ENCODE measurements around the gene C2CD4B.

Gene C2CD4B

DNA sequence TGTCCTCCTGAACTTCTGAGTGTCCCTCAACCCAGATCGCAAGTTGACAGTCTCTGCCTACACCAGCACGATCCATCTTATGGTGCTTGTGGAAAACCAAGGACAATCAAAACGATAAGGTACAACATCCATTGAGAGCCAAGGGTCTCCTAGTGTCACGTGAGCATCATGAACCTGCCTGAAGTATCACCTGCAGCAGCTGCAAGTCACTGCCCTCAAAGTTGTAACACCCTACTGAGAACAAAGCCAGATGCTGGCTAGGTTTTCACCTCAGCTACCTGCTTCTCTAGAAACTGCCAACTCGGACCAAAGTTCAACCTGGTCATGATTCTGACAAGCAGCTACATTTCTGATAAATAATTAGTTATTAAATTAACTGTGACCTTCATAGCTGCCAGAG, 17.5 kb downstream of the C2CD4B start:
- no peak for DNase-seq

DNA sequence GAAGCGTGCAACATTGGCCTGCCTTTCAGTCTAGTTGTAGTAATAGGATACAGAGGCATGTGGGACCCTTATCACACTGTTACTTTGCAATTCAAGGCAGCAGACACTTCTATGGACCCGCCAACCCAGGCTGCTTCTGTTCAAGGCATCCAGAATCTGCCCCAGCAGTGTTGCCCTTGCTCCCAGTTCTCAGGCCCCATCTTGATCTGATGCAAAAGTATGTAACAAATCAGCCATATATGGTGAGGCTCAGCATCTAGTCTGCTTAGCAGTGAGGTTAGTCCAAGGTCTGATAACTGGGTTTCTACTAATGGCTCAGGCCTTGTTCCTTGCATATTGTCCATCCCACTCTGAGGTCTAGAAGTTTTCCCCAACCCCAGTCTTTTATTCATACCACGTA, 17.9 kb downstream of the C2CD4B start:
- no peak for DNase-seq

DNA sequence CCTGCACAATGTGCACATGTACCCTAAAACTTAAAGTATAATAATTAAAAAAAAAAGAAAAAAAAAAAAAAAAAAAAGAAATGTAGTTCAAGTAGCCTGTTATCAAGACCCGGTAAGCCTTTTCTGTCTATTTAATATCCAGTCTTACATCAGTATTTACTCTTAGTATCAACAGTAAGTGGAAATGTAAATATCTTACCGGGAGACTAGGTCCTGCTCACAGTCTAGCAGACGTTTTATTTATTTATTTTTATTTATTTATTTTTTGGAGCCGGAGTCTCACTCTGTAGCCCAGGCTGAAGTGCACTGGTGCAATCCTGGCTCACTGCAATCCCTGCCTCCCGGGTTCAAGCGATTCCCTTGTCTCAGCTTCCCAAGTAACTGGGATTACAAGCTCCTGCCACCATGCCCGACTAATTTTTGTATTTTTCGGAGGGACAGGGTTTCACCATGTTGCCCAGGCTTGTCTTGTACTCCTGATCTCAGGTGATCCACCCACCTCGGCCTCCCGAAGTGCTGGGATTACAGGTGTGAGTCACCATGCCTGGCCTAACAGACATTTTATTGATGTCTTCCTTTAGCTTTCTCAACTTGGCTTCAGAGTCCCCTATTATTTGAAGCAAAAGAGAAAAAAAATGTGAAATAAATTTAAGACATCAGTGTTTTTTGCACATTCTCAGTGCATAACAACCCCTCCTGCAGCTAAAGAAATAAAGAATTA, 19.9 kb downstream of the C2CD4B start:
- no peak for DNase-seq

DNA sequence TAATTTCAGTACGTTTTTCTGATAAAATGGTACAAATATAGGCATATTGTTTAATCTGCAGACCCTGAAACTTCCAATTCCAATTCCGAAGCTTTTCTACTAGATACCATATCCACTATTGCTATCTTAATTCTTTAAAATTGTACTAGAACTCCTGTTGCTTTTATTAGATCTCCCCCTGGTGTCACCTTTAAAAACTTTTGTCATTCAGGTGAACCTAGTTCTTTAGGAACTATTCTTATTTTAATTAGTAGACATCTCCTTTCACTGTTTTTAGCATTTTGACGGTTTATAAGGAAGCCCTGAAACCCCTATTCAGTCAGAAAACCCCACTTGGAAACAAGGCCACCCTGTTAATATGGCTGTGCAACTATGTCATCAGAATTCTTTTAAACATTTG, 22.3 kb downstream of the C2CD4B start:
- no peak for DNase-seq

DNA sequence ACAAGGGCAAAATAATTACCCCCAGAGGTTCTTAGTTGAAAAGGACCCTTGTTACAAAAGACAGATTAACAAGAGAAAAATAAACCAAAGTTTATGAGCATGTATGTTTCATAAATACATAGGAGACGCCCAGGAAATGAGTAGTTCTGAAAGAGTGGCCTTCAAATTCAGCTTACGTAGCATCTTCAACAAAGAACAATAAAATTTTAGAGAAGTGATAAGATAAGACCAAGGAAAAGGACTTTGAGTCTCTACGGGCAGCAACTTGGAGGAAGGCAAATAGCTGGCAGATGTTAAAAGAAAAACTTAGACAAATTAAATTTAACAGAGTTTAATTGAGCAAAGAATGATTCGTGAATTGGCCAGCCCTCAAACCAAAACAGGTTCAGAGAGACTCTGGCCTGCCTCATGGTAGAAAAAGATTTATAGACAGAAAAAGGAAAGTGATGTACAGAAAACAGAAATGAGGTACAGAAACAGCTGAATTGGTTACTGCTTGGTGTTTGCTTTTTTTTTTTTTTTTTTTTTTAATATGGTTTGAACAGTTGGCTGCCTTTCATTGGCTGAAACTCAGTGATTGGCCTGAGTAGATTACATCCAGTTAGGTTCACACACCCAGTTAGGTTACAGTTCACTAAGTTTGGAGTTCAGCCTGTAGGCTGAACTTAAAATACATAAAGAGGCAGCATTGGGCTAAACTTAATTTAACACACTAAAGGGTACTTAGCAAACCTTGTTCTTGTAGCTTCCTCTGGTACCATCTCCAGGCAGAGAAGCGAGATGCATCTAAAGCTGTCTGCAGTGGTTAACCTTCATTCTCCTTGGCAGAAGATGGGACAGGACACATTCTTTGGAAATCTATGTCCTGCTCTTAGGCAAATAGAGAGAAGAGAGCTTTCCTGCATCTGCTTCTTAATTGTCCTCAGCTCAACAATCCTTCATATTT, 23.2 kb downstream of the C2CD4B start:
- no peak for DNase-seq

DNA sequence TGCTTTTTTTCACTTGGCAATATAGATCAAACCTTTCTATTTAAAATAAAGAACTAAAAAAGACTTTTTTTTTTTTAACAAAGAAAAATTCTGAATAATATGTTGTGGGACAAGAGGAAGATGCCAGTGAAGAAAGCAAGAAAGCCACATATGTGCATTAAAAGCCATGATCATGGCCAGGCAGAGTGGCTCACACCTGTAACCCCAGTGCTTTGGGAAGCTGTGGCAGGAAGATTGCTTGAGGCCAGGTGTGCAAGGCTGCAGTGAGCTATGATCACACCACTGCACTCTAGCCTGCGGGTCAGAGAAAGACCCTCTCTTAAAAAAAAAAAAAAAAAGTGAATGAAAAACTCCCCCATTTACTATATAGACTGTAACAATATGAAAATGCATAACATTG, 23.9 kb downstream of the C2CD4B start:
- DNase-seq = no peak

DNA sequence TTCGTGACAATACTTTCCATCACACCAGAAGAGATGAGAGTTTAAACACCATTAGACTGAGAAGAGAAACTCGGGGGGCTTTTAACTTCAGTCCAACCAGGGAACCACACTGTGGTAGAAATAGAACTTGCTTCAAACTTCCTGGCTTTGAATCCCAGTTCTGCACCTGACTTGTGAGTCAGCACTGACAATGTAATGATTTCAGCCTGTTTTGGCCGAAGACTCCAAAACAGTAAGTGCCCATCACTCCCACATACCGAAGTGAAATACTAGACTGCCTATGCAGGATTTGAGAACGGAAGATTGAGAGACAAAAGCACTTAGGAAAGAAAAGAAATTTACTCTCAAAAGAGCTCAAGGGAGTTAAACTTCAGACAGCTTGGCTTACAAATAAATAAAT, 27.0 kb downstream of the C2CD4B start:
- DNase-seq = no peak

DNA sequence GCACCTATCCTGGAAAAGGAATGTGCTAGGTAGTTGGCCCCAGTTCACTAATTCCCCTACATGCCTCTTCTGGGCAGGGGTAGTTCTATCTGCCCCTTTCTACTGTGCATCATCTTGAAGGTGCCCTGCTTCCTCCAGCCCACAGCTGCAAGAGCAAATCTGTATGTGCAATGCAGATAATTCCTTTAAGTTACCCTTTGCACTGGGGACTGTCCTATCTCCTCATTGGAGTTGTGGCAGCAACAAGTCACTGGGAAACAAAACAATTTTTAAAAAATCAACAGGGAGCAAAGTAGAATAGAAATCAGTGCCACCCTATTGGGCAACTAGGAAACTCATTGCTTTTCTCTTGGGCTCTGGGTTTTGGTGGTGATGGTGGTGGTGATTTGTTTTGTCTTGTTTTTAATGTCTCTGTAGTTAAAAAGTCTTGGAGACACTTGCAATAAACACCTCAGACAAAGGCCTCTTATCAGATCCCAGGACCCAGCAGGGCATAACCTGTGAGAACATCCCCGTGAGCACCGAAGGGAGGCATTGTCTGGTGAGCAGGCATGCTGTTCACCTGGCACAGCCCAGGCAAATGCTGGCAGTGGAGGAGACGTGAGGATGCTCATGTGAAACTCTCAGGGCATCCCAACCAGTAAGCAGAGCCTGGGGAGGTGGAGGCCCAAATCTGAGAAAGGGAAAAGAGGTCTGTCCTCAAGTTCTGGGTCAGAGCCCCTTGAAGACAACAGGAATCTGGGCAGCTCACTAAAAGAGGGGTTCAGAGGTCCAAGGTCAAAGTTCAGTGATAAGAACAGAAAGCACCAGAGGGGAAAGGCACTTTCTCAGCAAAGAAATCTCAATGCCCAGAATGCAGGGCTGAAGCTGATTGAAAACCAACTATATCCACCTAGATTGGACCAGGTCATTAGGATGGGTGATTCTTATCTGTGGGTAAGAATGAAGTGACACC, 27.9 kb downstream of the C2CD4B start:
- no peak for DNase-seq

DNA sequence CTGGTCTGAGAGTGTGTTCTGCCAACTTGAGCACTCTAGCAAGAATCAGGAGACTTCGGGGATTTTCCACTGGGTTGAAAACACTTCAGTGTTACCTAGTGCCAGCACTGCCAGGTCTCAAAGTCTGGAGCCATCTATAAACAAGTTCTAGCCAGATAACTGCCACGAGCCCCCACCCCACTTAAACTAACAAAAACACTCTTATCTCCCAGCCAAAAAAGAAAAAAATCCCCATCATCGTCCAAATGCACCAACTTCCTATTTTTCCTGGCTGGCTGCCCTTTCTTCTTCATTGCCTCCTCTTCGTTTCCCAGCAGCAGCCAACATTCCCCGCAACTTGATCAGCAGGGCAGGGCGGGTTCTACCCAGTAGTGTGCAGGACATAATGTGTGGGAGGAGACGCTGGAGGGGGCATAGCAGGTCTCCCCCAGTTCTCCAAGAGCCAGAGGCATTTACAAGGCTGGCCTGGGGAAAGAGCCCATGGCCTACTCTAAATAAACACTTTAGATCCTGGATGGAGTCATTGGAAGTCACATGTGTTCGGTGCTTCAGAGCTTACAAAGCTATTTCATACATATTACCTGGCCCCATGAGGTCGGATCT, 29.5 kb downstream of the C2CD4B start:
- no peak for DNase-seq

DNA sequence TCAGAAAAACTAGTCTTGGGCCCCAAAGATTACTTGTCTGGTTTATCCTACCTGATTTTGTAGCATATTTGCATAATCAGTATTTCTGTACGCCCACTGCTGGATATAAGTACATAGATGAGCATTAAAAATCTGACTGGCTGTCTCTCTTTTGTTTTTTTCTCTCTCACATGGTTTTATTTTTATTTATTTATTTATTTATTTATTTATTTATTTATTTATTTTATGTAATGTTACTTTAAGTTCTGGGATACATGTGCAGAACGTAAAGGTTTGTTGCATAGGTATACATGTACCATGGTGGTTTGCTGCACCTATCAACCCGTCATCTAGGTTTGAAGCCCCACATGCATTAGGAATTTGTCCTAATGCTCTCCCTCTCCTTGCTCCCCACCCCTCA, 31.9 kb downstream of the C2CD4B start:
- no peak for DNase-seq

DNA sequence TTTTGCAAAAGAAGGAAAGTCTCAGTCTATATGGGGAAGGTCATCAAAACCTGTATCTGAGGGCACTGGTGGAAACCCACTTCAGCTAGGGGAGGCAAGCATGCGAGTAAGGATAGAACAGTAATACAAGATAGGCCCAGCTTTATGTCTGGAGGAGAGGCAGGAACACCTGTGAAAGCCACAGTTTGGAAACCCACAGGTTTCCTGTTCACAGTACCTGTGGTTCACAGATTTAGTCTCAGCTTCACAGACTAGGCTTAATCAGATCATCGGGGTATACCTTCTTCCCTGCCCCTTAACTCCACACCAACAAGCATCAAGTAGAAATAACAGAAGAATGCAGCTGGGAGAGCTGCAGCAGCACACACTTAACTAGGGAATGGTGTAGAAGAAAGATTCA, 36.2 kb downstream of the C2CD4B start:
- DNase-seq = no peak

DNA sequence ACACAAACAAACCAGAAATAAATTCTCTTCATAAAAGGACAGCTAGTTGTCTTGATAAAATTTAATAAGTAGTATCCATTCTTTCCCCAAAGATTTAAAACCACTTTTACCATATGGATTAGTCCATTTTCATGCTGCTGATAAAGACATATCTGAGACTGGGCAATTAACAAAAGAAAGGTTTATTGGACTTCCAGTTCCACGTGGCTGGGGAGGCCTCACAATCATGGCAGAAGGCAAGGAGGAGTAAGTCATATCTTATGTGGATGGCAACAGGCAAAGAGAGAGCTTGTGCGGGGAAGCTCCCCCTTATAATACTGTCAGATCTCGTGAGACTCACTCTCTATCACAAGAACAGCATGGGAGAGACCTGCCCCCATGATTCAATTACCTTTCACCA, 38.7 kb downstream of the C2CD4B start:
- no peak for DNase-seq

DNA sequence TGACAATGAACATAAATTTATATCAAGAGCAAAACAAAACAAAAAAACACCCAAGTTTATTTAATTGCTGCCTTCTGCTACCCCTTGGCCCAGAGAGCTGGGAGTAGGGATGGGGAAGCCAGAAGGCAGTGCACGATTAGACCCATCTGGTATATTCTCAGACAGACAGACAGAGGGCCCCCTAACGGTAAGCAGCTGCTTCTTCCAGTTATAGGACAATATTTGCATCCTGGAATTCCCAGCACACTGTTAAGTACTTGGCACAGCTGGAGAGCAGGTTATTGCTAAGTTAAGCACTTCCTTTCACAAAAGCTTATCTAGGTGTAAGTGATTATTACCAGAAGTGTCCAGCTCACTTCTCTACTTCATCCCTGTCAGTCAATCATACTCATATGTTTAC, 39.3 kb downstream of the C2CD4B start:
- peak; percentile 7 for DNase-seq

DNA sequence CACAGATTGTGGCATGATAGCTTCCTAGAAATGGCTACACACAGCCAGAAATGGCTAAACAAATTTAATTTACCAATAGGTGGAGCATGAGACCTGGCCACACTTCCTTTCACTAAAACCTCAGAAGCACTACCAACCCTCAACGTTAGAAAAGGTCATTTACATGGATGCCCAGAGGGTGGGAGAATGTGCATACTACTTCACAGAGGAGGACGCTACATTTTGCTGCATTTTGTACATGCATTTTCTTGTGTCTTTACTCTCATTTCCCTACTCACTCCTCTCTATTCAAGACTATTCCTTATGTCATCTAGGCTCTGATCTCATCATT, 40.1 kb downstream of the C2CD4B start:
- no peak for DNase-seq

DNA sequence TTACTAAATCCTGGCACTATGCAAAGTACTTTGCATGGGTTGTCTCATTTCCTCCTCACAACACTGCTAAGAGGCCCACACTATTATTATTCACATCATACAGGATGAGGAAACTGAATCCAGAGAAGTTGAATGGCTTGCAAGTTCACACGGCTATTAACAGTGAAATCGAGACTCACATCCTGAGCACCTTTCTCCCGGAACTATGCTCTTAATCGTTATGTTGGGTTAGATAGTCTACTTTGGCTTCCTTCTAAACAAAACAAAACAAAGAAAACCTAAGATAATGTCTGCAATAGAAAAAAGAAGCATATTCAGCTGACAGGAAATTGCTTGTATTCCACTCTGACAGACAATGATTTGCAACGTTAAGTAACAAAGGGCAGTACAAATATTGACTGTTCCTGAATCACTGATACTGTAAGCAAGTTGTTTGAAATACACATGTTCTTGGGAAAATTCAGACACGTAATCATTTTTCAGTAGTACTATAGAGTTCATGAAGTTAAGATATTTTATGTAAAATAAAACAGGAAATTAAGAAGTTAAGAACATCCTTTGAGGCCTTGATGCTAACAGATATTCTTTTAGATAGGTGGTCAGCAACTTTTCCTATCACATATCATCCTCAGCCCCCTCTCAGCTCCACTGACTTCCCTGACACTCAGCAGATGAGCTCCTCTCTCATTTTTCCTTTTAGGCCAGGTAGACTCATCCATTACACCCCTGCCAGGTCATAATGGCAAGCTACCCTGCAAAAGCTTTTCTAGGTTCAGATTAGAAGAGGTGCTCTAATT, 40.7 kb downstream of the C2CD4B start:
- no peak for DNase-seq

DNA sequence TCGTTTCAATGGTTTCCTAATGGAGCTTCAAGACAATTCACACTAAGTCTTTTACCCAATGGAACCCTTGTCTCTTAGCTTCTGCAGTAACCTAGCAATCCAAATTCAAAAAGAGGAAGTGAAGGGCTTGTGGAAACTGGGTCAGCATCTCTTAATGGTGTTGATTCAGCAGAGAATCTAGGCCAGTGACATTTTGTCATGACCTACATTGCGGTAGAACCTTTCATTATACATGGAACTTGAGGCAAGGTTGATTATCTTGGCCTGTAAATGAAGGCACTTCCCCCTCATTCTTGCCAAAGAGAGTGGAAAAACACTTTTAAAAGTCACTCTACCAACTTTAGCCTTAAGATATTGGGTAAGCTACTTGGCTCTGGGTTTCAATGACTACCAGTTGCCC, 42.8 kb downstream of the C2CD4B start:
- no peak for DNase-seq

DNA sequence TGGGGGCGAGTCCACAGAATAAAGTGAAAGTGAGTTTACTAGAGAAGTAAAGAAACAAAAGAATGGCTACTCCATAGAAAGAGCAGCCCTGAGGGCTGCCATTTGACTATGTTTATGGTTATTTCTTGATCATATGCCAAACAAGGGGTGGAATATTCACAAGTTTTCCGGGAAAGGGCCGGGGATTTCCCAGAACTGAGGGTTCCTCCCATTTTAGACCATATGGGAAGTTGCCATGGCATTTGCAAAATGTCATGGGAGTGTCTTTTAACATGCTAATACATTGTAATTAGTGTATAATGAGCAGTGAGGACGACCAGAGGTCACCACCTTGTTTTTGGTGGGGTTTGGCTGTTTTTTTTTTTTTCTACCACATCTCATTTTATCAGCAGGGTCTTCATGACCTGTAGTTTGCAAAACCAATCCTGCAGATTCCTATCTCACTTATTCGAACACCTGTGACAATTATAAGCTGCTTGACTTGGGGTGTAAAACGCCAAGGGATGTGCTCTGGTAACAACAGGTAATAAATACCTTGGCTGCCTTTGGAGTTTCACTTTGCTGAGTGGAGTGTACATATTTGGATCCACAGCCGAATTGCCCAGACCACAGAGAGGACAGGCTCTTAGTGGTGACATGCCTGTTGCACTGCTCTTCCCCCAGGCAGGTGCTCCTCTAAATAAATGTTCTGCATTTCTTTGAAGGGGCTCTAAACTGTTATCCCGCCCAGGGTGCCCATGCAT, 43.6 kb downstream of the C2CD4B start:
- DNase-seq = no peak

DNA sequence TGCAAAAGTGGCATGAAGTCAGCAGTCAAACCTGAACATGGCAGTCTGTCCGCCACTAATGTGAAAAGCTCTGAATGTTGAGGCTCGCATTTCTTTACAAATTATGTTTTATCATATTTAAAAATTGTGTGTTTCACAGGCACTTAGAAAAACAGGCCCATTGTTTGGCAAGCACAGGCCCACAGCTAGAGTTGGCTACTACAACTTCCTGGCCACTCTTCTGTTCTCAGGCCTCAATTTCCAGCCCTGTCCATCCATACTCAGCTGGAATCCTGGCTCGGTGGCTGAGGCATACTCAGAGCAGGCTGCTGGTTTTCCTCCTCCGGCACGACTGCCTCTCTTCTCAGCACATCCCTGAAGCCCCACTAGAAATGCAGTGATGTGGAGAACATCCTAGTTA, 44.3 kb downstream of the C2CD4B start:
- DNase-seq = no peak

DNA sequence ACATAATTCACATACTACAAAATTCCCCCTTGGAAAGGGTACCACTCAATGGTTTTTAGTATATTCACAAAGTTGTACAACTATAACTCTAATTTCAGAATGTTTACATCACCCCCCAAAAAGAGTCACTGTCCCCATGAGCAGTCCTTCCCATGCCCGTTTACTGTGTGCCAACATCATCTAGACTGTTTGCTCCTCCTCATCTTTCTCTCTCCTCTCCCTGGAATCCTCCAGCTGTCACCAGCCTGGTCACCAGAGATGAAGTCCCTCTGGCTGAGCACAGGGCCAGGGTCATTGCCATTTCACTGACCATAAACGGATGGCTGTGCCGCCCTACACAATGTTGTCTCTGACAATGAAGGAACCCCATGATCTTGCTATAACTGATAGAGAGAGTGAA, 45.2 kb downstream of the C2CD4B start:
- no peak for DNase-seq

DNA sequence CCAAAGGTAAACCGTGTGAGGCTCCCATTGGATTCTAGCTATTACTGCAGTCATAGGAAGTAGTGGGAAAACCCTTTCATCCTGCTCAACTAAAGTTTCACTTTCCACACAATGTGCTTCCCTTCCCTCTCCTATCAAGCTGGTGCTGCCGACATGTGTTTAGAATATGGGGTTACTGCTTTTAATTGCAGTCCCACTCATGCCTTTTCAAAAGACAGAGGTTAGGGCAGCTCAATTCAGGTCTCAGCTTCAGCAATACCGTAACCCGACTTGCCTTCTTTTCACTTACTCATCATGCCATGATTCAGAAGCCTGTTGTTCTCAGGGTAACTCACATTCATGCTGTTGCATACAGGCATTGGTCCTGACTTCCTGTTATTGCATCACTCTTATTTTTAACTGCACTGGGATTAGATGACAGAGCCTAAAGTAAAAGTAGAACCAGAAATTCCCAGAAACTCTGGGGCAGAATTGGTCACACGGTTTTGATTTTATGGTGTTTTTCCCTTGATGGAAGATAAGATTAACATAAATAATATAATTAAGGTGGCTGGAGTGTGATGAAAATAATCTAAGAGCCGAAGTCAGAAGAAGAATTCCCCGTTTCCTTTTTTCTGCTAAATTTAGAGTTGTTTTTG, 45.7 kb downstream of the C2CD4B start:
- no peak for DNase-seq

All from DMS79 treated with DMSO at 0.1 percent for 48 hours (cell line).